Smooth muscle cell (in vitro differentiated cells): ENCODE data around the gene ZNF804B. TPM values are rescaled to one million over a fixed set of nuclear protein-coding genes. Genes with fewer than 3 reads are reported as not detected.

ENCODE experiments used
- DNase-seq: peaks from one replicate; lab custom pipeline; 2025; ENCODE audit not compliant: unreplicated experiment; lab: John Stamatoyannopoulos, UW
- H2AFZ ChIP-seq: fragments of 200-600 bp; sonication (generic); 2 replicates; pipeline ENCODE4 v1.6.0; 2016; ENCODE audit warnings: antibody characterized with exemption, low read depth, mild to moderate bottlenecking
- H3F3A ChIP-seq: fragments of 200-600 bp; sonication (generic); 2 replicates; pipeline ENCODE4 v1.6.0; 2017; ENCODE audit warnings: antibody characterized with exemption, low read depth
- H3K27ac ChIP-seq: fragments of 200-600 bp; sonication (generic); 2 replicates; pipeline ENCODE4 v1.5.1; 2016; ENCODE audit warnings: low read depth, mild to moderate bottlenecking
- H3K27me3 ChIP-seq: fragments of 200-600 bp; sonication (generic); 2 replicates; pipeline ENCODE4 v1.6.1; 2016; ENCODE audit warnings: low read depth, mild to moderate bottlenecking
- H3K36me3 ChIP-seq: fragments of 200-600 bp; sonication (generic); 2 replicates; pipeline ENCODE4 v1.5.1; 2016; ENCODE audit warnings: low read depth
- H3K4me1 ChIP-seq: fragments of 200-600 bp; sonication (generic); 2 replicates; pipeline ENCODE4 v1.5.1; 2016; ENCODE audit warnings: low read depth
- H3K4me2 ChIP-seq: fragments of 200-600 bp; sonication (generic); 2 replicates; pipeline ENCODE4 v1.6.0; 2016; ENCODE audit warnings: mild to moderate bottlenecking
- H3K4me3 ChIP-seq: fragments of 200-600 bp; sonication (generic); 2 replicates; pipeline ENCODE4 v1.5.1; 2016; ENCODE audit warnings: mild to moderate bottlenecking
- H3K79me2 ChIP-seq: fragments of 200-600 bp; sonication (generic); 2 replicates; pipeline ENCODE4 v1.6.0; 2016; ENCODE audit warnings: low read depth, mild to moderate bottlenecking
- H3K9ac ChIP-seq: fragments of 200-600 bp; sonication (generic); 2 replicates; pipeline ENCODE4 v1.6.0; 2016; ENCODE audit warnings: low read depth
- H3K9me3 ChIP-seq: fragments of 200-600 bp; sonication (generic); replicated peaks from 2 replicates; pipeline ENCODE4 v1.5.1; 2016; ENCODE audit warnings: low read depth
- H4K20me1 ChIP-seq: fragments of 200-600 bp; sonication (generic); 2 replicates; pipeline ENCODE4 v1.6.0; 2016; ENCODE audit warnings: low read depth
- WGBS: methylation state at CpG from one replicate; pipeline ENCODE4 v1.1.7; 2016; ENCODE audit warnings: low lambda C conversion rate; 5-methylcytosine and 5-hydroxymethylcytosine counted together
- polyA plus RNA-seq: library from polyadenylated mRNA; unstranded; fragments of >200 nt; fragmentation: Nextera tagmentation; extraction: Ambion mirVana; gene quantifications from 2 replicates; pipeline ENCODE4 v1.2.1, GENCODE V29; 2016
- total RNA-seq: library from RNA; depleted of rRNA; stranded (reverse); fragments of >200 nt; gene quantifications from 2 replicates; pipeline ENCODE4 v1.2.3, GENCODE V29; 2014
- TF ChIP-seq, protein P1 (sequence below): fragments of 200-600 bp; sonication (generic); IDR thresholded peaks from 2 replicates; pipeline ENCODE4 v1.5.1; 2017; ENCODE audit warnings: borderline replicate concordance, mild to moderate bottlenecking, antibody characterized with exemption; ENCODE audit not compliant: insufficient read depth, poor library complexity, severe bottlenecking

The ZNF804B gene
- total and polyA plus RNA-seq, 2 experiments from 2014 or later: not detected

DNA sequence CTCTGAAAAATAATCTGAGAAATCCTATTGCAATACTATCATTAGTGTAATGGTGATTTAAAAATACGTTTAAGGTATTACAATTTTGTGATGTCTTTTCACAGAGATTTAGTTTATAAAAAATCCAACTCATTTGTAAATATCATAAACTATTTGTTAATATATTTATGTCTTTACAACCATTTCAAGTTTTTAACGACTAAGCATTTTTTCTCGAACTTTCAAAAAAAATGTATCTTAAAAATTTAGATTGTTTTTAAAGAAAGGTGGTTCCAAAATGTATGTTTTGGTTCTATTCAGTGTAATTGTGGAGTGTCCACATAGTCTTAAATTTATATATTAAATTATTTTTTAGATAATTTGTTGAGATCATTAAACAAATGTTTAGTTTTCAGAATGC lies 170.2 kb downstream of the ZNF804B start:
- no peaks in the 10 kb centered on the region for H3K79me2 ChIP-seq
- no peak overlapping the region for H3K9ac ChIP-seq
- H3K27me3 ChIP-seq: no peaks in the 10 kb centered on the region
- H3K36me3 ChIP-seq: no peaks in the 10 kb centered on the region
- no peak overlapping the region for H3K27ac ChIP-seq
- no peaks in the 10 kb centered on the region for H4K20me1 ChIP-seq
- H3K4me2 ChIP-seq: no peak overlapping the region
- no peaks in the 10 kb centered on the region for H3K4me1 ChIP-seq
- no peaks in the 10 kb centered on the region for H3K9me3 ChIP-seq
- no peak for DNase-seq
- no peak overlapping the region for H2AFZ ChIP-seq
- TF ChIP-seq, protein P1, sequence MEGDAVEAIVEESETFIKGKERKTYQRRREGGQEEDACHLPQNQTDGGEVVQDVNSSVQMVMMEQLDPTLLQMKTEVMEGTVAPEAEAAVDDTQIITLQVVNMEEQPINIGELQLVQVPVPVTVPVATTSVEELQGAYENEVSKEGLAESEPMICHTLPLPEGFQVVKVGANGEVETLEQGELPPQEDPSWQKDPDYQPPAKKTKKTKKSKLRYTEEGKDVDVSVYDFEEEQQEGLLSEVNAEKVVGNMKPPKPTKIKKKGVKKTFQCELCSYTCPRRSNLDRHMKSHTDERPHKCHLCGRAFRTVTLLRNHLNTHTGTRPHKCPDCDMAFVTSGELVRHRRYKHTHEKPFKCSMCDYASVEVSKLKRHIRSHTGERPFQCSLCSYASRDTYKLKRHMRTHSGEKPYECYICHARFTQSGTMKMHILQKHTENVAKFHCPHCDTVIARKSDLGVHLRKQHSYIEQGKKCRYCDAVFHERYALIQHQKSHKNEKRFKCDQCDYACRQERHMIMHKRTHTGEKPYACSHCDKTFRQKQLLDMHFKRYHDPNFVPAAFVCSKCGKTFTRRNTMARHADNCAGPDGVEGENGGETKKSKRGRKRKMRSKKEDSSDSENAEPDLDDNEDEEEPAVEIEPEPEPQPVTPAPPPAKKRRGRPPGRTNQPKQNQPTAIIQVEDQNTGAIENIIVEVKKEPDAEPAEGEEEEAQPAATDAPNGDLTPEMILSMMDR: no peak
- H3K4me3 ChIP-seq: no peak overlapping the region
- 86% methylated on average over 3 of the region's 3 CpGs for WGBS
- no peaks in the 10 kb centered on the region for H3F3A ChIP-seq

DNA sequence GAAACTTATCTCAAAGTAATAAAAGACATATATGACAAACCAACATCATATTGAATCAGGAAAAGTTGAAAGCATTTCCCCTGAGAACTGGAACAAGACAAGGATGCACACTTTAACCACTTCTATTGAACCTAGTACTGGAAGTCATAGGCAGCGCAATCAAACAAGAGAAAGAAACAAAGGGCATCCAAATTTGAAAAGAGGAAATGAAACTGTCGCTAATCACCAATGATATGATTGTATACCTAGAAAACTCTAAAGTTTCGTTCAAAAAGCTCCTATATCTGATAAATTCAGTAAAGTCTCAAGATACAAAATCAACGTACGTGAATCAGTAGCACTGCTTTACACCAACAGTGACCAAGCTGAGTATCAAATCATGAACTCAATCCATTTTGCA lies 173.8 kb downstream of the ZNF804B start:
- no peak overlapping the region for H3K4me2 ChIP-seq
- H3K9ac ChIP-seq: no peak overlapping the region
- H2AFZ ChIP-seq: no peak overlapping the region
- no peaks in the 10 kb centered on the region for H3F3A ChIP-seq
- WGBS: 68% methylated on average over 5 of the region's 5 CpGs
- no peaks in the 10 kb centered on the region for H4K20me1 ChIP-seq
- H3K36me3 ChIP-seq: no peaks in the 10 kb centered on the region
- no peaks in the 10 kb centered on the region for H3K79me2 ChIP-seq
- H3K27ac ChIP-seq: no peak overlapping the region
- H3K9me3 ChIP-seq: no peaks in the 10 kb centered on the region
- TF ChIP-seq, protein P1: no peak
- H3K4me3 ChIP-seq: no peak overlapping the region
- no peak for DNase-seq
- no peaks in the 10 kb centered on the region for H3K27me3 ChIP-seq
- H3K4me1 ChIP-seq: no peaks in the 10 kb centered on the region

DNA sequence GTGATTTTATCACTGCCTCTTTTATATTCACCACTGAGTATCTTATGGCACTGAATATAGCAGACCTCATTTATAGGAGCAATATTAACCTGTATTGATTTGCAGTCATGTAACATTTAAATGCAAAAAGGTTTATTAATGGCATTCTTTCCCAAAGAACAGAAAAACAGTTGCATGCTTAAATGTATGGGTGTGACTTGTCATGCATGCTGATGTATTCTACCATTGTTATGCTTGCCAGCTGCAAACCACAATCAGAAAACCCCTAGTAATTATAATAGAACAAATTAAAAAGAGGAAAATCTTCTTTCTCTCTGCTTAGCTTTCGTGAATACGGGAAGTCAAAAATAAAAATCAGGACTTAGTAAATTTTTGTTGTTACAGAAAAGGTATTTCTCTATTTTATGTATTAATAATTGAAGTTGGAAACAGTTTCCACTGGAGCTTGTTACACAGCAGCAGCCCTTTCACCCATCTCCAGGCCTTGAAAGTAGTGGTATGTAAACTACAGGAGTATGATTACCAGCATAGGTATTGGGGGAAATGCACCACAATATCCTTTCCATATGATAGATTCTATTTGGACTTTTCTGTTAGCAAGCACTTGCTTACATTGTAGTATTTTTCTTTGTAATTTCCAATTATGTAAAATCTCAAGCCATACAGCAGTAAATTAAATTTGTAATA lies 183.5 kb downstream of the ZNF804B start:
- Histone ChIP-seq H3K4me3 (no peak overlapping the region), H3K27ac (no peak overlapping the region), H3K9ac (no peak overlapping the region), H3K36me3 (no peaks in the 10 kb centered on the region), H2AFZ (no peak overlapping the region), H4K20me1 (no peaks in the 10 kb centered on the region), H3K79me2 (no peaks in the 10 kb centered on the region), H3K4me2 (no peak overlapping the region), H3K9me3 (no peaks in the 10 kb centered on the region), H3K4me1 (no peaks in the 10 kb centered on the region), H3F3A (no peaks in the 10 kb centered on the region), H3K27me3 (no peaks in the 10 kb centered on the region)
- no peak for DNase-seq
- TF ChIP-seq, protein P1: no peak
- WGBS: 63% methylated on average over 2 of the region's 2 CpGs

DNA sequence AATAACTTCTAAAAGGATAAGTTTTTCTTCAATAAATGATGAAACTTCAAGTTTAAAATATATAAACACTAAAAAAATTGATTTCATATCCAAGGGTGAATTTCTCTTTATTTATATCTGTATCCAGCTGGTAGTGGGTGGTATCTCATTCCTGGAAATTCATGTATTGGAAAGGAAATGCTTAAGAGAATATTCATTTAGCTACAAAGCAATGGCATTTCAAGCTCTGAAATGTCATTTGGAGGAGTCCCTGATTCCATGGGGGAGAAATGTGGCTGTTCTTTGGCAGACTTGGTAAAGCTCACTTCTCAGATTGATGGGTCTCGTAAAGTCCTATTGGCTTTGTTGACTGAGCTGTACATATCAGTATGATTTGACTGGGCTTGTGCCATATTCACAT lies 192.3 kb downstream of the ZNF804B start:
- Histone ChIP-seq H3K4me2 (no peak overlapping the region), H3K27ac (no peak overlapping the region), H4K20me1 (no peaks in the 10 kb centered on the region), H3K4me1 (no peaks in the 10 kb centered on the region), H3K36me3 (no peaks in the 10 kb centered on the region), H3K27me3 (no peaks in the 10 kb centered on the region), H3F3A (no peaks in the 10 kb centered on the region), H2AFZ (no peak overlapping the region), H3K79me2 (no peaks in the 10 kb centered on the region), H3K4me3 (no peak overlapping the region), H3K9ac (no peak overlapping the region), H3K9me3 (no peaks in the 10 kb centered on the region)
- WGBS: 79% methylated on average over 1 of the region's 1 CpG
- TF ChIP-seq, protein P1: no peak
- no peak for DNase-seq
